HG02981 (cell line): ENCODE measurements around the gene CCDC28B.

Experiments used
- ATAC-seq: cut with Tn5 transposase; IDR thresholded peaks from one replicate; pipeline ENCODE4 v1.9.1; 2021; ENCODE audit warnings: mild to moderate bottlenecking, moderate library complexity; ENCODE audit not compliant: unreplicated experiment

The CCDC28B gene

DNA sequence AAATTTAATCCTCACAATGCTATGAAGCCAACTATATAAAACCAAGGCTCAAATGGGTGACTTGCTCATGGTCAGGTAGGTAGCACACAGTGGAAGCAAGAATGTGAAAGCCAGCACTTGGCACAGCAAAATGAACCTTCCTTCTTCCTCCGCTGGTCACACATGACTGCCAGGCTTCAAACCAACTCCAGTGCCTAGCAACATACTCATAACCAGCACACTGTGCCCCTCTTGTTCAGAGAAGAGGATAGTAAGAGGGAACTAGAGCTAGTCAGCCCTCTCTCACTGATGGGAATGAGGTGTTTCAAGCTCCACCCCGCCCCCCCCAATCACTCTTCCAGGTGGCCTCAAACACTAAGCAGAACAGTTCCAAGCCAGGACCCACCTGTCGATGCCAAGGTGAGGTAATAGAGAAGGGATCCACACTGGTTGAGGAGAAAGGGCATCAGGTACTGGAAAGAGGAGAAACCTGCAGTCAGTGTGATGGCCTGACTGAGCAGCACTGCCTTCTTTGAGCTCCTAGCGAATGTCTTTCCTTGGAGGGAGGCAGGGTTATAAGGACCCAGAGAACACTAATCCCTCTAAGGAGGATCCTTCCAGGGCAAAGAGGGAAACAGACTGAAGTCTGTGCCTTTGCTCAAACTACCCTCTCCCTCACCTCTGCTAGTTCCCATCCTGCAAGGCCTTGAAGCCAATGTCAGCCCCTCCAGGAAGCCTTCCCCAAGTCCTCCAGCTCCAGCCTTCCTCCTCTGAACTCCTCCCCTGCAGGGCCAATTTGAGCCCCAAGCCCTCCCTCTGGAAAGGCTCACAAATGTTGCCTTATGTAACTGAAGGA, 20.6 kb downstream of the CCDC28B start:
- ATAC-seq: no peak

- no peak for ATAC-seq
Measured at GRCh38 chr1:32221581-32221979, 21.2 kb downstream of the CCDC28B start.

- peak; percentile 84 for ATAC-seq
Measured at GRCh38 chr1:32221980-32222755, 21.8 kb downstream of the CCDC28B start, which contains the start of the genes EIF3I and TMEM234. Gene EIF3I (plus strand): TSS chr1:32222407. CDS start chr1:32222442, 35 bp downstream. Gene TMEM234 (minus strand): TSS chr1:32222353. CDS start chr1:32222322, 31 bp downstream.

DNA sequence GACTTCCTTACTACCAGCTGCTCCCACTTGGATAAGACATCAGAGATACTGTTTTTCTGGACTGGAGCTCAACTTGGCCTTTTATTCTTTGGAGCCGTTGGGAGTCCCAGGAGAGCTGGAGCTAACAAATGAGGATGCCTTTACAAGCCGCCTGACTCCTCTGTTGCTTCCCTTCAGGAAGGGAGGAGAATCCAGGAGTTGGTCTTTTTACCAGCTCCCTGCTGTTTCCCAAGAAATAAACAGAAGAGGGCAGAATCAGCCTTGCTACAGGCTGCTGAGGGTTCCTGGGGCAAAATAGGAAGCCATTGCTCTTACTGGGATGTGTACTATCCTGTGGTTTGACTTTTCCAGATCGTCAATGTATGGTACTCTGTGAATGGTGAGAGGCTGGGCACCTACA, 23.3 kb downstream of the CCDC28B start:
- no peak for ATAC-seq

- no peak for ATAC-seq
Measured at GRCh38 chr1:32224285-32224684, 23.9 kb downstream of the CCDC28B start.

DNA sequence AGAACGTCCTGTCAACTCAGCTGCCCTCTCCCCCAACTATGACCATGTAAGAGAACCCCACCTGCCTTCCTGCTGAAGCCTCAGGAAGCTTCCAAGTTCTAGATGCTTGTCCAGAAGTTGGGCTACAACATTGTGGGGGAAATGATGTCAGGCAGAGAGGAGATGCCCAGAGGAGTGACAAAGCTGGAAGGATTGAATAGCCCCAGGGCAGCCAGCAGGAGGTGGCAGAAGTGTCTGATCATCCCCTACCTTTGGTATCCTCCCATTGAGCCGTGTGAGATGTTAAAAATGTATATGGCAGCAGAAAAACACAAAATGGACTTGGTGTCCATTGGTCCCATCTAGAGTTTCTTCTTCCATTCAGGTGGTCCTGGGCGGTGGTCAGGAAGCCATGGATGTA, 28.4 kb downstream of the CCDC28B start:
- ATAC-seq: no peak

GRCh38 chr1:32231843-32232432, 31.5 kb downstream of the CCDC28B start:
- no peak for ATAC-seq

DNA sequence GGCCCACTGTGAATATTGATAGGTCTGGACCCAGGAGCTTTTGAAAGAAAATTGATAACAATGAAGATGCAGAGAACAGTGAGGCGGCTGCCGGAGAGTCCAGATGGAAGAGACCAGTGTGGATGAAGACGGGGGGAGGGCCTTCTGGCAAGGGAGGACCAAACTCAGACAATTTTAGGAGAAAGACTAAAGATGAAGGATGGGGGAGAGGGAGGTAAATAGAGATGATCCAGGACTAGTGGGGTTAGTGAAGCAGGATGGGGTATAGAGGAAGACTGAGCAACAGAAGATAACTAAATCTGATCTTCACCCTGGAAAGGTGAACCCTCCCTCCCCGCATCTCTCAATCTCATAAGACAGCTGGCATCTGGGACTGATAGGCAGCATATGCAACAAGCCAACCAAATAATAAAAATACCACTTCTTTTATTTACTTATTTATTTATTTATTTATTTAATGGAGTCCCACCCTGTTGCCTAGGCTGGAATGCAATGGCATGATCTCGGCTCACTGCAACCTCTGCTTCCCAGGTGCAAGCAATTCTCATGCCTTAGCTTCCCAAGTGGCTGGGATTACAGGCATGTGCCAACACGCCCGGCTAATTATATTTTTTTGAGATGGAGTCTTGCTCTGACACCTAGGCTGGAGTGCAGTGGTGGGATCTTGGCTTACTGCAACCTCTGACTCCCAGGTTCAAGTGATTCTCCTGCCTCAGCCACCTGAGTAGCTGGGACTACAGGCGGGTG, 32.3 kb downstream of the CCDC28B start:
- ATAC-seq: no peak

- ATAC-seq: no peak
Measured at GRCh38 chr1:32234792-32235191, 34.4 kb downstream of the CCDC28B start.

DNA sequence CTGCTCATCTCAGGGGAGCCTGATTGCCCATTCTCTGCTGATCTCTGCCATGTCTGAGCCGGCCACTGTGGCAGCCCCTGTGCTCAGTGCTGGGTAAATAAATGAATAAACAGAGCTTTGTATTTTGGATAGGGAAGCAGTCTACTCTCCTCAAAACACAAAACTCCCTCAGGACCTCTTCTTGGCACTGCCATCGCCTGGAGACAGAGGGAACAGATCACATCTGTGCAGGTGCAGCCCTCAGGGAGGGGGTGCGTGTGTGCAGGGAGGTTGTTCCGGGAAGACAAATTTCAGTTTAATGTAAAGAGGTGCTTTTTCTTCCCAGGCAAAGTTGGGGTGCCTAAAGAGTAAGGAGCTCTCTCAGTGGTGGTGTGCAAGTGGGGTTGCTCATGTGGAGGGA, 38.9 kb downstream of the CCDC28B start:
- no peak for ATAC-seq

DNA sequence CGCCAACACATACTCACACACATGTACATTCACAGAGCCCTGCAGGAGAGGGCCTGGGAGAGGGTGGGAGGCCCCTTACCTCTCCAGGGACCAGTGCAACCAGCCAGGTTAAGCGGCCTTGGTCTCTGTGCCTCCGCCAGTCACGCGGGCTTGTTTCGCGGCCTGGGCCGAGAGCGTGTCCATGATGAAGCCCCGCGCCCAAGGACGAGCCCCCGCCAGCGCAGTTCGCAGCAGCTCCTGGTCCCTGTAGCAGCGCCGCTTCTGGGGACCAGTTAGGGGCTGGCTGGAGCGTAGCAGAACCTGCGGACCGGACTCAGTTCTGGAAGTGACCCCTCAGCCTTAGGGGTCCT, 39.4 kb downstream of the CCDC28B start:
- ATAC-seq: no peak

- peak; percentile 48 for ATAC-seq
Measured at GRCh38 chr1:32240140-32240951, 40.0 kb downstream of the CCDC28B start.

DNA sequence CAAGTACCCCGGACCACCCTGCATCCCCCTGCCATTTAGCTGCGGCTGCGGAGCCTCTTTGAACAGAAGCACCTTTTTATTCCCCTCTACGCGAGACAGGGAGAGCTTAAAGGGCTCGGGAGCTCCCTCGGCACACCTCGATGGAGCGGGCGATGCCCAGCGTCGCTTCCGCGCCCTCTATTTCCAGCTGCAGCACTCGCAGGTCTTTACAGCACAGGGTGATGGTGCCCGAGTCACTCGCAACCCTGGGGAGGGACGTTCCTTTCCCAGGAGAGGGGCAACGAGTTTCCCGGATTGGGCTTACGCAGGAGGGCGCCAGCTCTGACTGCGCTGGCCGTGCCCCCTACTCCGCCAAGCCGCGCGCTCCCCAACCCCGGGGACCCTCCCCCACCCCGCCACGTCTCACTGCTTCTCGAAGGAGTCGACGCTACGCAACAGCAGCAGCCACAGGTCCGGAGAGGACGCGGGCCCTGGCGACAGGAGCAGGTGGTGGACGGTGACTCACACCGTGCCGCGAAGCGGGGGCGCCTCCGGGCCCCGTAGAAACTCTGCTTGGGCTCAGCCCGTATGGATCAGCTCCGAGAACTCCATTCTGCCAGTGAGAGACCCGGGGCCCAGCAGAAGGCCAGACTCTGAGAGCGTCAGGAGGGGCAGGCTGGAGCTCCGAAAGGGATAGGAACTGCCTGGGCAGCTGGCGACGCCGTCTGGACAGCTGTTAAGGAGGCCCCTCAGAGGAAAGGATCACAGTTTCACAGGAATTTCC, 40.8 kb downstream of the CCDC28B start:
- ATAC-seq: peak; percentile 49

GRCh38 chr1:32242341-32242851, 42.0 kb downstream of the CCDC28B start:
- no peak for ATAC-seq

DNA sequence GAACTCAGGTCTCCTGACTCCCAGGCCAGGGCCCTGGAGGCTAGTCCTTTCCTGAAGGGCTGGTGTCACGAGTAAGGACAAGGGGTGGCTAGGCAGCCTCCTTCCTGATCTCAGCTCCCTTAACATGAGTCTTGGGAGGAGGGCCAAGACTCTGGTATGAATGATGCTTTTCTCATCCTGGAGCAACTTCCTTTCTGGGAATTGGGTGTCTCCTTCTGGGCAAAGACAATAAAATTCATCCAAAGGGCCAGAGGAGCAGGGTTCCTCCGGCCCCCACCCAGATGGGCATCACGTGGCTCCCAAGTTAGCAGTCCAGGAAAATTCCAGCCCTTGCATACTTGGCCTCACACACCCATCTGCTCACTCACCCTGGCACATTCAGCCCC, 46.5 kb downstream of the CCDC28B start, which contains the start of gene FAM167B:
Gene FAM167B (plus strand): TSS at position 335 of the 386 bp plus-strand sequence. CDS start 200 bp downstream, outside the sequence.
- no peak for ATAC-seq

DNA sequence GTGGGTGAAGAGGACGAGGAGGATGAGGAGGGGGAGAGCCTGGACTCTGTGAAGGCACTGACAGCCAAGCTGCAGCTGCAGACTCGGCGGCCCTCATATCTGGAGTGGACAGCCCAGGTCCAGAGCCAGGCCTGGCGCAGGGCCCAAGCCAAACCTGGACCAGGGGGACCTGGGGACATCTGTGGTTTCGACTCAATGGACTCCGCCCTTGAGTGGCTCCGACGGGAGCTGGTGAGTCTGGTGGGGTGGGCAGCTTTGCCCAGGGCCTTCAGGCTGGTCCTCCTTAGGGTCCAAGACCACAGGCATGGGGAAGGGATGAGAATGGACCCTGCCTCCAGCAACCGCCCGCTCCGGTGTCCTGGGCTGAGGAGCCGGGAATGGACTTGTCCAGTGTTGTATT, 47.1 kb downstream of the CCDC28B start:
- ATAC-seq: no peak

- ATAC-seq: peak; percentile 39
Measured at GRCh38 chr1:32247983-32248889, 47.8 kb downstream of the CCDC28B start.
